Left kidney (tissue), 2 donors: ENCODE results near the gene TOPBP1. TPM values are rescaled to one million over a fixed set of nuclear protein-coding genes. Genes with fewer than 3 reads are reported as not detected.
"Not testable (repeated sequence)": the region's sequence is repeated elsewhere in the genome, so short reads cannot be mapped to it uniquely, and the experiment has no call there.

Experiments
- DNase-seq: peaks from one replicate; pipeline ENCODE4 v3.0.0-alpha.2; 2013
- polyA plus RNA-seq: library from polyadenylated mRNA; unstranded; fragments of 120-200 nt; gene quantifications from one replicate; pipeline ENCODE4 v1.2.1, GENCODE V29; 2013; ENCODE audit not compliant: insufficient read length

The TOPBP1 gene
- polyA plus RNA-seq, 1 donor, result 55.2 TPM

DNA sequence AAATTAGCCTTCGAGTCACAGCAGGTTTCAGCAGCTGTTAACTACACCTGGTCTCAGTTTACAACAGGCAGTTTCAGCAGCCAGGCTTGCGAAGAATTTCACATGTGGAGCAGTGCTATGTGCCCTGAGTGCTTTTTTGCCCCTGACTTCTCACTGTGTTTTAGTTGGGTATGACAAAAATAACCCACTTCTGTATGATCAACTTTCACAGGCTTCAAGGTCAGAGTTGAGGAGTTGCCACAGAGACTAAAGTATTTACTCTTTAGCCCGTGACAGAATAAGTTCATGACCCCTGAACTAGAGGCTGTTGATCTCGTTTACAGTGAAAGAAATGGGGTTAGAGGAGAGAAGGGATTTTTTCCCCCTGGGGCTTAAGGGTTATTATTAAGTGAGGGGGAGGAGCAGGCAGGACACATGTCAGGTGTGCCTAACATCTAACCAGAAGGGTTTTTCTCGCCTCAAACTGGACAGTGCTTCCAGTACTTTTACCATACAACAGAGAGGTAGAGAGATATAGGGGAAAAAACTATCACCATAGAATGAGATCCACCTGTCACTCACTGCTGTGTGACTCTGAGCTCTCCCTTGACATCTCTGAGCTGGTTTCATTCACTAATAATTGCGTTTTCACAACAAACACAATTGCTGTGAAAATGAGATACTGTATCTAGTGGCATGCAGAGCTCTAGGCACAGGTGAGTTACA, 14.0 kb upstream of the TOPBP1 start:
- no peak for DNase-seq

DNA sequence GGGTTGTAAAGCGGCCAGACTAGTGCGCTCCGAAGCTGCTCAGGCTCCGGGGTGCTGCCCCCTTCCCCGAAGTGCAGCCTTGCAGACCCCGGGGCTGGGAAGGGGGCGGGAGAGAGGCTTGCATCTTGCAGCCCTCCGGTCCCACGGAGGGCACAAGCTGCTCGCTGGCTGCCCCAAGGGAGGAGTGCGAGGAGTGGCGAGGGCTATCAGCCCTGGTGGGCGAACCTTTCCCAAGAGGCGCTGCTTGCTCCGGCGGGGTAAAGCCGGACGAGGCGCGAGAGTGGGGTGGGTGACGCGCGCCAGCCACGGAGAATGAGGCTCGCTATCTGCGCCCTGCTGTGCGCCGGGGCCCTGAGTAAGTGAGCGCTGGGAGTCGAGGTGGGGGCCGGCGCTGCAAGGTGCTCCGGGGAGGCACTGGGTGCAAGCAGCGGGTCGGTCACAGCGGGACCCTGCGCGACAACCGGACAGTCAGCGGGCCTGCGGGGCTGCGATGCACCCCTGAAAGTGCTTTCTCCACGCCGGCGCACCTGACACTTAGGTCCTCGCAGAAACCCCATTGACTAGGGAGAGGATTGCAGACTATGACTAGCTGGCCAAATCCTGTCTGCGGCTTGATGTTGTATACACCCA, 12.7 kb upstream of the TOPBP1 start:
- DNase-seq, result no peak

DNA sequence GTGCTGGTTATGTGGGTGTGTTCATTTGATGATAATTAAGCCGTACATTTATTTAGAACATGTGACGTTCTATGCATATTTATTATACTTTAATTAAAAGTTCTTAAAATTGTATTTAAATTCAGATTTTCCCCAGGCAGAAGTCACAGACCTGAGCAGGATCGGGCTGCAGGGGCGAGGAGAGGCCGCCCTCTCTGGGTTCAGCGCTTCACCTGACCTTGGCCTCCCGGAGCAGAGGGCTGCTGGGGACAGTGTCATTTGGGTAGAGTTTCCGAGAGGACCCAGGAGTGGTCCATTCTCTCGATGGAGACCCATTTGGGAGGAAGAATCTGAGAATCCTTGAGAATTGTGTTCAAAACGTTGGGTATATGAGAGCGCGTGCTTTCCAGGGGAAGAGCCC, 12.0 kb upstream of the TOPBP1 start:
- no peak for DNase-seq

DNA sequence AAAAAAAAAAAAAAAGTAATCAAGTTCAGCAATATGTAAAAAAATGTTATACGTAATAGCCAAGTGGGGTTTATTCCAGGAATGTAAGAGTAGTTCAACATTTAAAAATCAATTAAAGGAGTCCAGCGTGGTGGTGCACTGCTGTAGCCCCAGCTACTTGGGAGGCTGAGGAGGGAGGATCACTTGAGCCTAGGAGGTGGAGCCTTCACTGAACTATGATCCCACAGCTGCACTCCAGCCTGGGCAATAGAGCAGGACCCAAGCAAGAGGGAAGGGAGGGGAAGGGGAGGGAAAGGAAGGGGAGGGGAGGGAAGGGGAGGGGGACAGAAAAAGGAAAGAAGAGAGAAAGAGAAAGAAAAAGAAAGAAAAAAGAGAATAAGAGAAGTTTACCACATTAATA, 10.7 kb upstream of the TOPBP1 start:
- DNase-seq, result no peak

DNA sequence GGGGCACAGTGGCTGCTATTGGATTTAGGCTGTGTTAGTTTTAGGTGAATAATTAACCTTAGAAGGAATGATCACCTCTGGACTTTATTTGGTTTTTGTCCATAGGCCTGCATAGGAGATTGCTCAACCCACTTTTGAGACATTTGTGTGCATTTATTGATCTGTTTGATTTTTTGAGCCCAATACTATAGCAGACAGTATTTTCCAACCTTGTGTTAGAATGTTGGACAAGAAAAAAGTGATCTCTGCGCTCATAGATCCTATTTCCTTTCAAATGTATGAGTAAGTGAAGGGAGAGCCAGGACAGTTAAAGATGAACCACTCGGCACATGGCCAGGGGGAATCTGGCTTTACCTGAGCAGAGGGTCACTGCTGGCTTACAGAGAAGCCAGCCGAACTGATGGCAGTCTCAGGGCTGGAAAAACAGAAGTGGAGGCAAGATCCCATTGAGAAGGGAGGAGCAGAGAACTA, 8.8 kb upstream of the TOPBP1 start:
- DNase-seq, result no peak

DNA sequence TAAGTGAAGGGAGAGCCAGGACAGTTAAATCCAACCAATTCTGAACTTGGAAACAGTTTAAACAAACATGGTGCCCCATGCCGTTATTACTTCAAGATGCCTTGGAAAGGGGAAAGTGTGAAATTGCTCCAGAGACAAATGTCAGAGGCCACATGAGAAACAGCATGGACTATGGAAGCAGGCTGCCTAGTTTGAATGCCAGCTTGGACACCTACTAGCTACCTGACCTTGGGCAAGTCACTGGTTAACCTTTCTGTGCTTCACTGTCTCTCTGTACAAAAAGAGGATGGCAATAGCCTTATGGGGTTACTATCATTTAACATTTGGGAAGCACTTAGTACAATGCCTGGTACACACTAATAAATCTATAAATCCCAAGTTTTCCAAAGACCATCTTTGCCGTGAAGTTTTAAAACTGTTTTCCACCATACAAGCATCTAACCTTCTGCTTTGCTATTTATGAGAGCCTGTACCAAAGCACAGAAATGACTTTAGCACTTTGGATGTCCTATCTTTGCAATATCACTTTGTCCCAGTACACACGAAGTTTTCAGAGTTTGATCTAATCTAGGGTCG, 8.3 kb upstream of the TOPBP1 start:
- no peak for DNase-seq

DNA sequence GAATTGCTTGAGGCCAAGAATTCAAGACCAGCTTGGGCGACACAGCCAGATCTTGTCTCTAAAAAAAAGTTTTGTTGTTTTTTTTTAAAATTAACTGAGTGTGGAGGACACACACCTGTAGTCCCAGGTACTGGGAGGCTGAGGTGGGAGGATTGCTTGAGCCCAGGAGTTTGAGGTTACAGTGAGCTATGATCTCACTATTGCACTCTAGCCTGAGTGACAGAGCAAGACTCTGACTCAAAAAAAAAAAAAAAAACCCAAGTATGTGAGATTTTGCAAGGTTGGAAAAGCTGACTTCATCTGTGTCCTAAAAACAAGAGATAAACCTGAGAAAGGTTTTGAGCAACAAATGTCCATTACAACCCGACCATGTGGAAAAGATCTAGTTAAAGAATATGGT, 5.4 kb upstream of the TOPBP1 start:
- no peak for DNase-seq

DNA sequence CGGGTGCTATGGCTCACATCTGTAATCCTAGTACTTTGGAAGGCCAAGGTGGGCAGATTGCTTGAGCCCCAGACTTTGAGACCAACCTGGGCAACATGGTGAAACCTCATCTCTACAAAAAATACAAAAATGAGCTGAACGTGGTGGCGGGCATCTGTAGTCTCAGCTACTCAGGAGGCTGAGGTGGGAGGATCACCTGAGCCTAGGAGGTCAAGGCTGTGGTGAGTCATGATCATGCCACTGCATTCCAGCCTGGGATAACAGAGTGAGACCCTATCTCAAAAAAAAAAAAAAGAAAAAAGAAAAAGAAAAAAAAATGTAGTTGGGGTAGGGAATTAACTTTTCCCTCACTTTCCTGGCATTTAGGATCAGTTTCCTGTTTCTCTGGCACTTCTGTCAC, 3.4 kb upstream of the TOPBP1 start:
- DNase-seq, result not testable (repeated sequence)

DNA sequence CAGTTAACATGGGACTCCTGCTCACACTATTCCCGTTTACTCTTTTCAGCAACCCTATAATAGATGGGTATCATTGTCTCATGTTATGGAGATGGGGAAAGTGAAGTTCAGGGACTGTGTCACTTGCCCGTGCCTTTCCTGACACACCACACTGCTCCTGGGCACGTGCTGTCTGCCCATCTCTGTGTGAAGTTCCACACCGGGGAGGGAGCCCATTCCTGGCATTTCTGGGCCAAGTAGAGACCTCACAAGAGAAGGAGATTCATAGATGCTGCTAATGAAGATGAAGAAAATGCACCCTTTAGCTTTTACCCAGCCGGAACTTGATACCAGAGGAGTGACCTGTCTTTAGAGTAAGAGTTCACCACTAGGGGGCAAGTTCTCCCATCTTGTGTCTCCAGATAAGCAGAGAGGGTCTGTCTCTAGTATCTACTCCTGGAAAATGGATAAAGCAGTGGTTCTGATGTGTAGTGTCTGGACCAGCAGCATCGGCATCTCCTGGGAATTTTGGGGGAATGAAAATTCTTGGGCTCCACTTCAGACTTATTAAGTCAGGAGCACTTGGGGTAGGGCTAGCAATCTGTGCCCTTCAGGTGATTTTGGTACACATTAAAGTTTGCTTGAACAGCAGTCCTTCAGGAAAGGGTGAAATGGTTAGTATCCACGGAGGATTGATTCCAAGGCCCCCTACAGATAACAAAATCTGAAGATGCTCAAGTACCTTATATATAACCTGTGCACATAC, 2.0 kb upstream of the TOPBP1 start:
- DNase-seq, result peak; percentile 65

DNA sequence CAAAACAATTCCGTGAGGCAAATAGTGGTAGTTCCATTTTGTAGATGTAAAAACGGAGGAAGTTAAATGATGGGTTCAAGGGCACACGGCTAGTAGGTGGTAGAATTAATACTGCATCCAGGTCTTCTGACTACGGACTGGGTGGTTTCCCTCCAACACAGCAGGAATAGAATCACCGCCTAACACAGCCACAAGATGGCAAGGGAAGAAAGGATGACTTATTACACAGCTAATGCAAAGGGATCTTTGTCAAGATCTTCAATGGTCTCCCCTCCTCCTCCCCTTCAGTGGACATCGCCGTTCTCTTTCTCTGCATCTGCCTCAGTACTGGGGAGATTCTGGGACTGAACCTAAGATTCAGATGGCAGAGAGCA, 524 bp upstream of the TOPBP1 start:
- peak; percentile 21 for DNase-seq

DNA sequence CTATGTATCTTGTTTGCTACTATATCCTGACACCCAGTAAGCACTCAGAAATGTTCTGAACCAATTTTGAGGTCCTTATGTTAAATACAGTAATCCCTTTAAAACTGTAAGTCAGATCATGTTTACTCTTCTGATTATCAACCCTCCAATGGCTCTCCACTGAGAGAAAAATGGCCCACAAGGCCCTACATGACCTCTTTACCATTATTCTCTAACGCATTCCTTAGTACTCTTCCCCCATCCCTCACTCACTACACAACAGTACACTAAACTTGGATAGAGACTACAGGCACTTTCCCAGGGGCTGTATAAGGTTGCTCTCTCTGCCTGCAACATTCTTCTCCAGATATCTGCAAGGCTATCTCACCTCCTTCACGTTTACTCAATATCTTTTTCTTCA, 1.9 kb downstream of the TOPBP1 start:
- no peak for DNase-seq

DNA sequence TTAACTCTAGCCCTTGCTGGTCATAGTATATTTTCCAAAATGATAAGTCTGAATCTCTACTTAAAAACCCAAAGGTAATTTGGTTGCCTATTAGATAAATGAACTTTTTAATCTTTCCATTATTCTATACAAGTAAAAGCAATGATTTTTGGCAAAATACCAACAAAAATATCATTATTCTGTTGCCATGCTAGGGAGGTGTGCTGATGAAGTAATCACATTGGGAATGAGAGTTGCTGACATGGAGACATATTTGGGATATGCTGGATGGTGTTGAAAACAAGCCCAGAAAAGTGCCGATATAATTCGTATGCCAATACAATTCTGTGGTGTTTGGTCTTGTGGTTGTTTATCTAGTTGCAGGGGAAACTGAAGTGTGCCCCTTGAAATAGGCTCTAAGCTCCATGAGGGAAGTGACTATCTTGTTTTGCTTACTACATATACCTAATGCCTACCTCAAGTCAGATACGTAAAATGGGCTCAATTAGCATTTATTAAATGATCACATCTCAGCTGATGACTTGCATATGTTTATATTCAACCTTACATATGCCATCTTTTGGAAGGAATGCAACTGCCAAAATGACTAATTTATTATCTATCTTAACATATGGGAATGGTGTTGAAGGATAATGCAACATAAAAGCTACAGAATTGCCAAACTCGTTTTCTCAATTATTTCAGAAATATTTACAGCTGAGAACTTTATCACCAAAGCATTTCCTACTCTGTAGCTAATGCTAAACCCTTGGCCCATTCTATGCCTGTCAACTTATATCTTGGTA, 5.8 kb downstream of the TOPBP1 start:
- DNase-seq, result no peak

DNA sequence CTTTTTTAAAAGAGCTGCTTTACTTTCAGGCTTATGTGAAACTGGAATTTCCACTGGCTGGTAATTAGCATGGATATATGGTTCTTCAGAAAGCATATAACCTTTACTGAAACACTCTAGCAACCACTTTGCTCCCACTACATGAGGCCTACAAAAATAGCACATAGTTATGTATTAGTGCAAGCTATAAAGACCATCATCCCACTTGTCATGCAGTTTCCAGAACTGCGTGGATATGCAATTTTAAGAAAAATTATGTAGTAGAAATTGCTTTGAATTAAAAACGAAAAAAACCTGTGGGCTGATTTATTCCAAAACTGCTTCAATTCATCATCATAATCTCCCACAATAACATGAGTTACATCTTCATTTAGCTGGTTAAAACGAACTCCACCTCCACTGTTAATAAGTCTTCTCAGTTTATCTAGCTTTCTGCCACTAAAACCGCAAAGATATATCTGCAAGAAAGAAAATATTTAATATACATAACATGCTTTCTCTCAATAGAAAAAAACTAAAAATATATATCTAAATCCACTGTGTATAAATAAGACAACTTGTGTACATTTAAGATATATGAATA, 12.2 kb downstream of the TOPBP1 start:
- no peak for DNase-seq

DNA sequence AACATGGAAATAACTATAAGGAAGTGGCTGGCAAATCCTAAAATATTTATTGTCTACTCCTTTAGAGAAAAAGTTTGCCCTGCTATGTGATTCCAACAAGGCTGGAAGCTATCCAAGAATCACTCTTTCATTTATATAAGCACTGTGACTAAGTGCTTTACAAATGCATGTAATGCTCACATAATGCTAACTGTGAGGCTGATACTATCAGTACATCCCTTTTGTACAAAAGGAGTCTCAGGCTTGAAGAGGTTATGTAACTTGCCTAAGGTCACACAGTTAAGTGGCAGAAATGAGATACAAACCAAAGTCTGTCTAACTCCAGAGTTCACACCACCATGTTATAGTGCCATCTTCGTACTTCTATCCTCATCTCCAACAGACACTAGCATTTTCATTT, 17.0 kb downstream of the TOPBP1 start:
- DNase-seq, result no peak

DNA sequence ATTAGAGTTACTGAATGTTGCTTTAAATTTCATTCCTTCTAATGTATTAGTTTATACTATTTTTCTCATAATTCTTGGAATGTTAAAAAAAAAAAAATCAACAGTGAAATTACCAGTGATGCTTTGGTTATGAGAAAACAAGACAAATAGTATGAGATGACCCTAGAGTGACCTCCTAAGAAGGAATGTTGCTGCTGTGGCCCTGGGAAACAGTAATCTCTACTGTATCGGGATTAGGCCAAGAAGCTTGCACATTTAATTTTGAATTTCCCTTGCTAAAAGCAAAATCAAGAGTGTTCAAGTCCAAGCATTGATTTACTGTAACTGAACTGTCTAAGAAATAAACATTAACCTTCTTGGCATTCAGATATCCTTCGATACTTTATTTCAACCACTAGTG, 18.1 kb downstream of the TOPBP1 start:
- DNase-seq, result no peak

DNA sequence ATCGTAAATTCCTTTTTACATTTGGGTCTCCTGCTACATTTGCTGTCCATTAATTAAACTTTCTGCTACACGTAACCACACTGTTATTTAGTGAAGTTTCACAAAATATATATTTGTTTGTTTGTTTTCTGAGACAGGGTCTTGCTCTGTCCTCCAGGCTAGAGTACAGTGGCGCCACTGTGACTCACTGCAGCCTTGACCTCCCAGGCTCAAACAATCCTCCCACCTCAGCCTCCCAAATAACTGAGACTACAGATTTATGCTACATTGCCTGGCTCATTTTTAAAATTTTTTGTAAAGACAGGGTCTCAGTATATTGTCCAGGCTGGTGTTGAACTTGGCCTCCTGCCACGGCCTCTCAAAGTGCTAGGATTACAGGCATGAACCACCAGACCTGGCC, 20.5 kb downstream of the TOPBP1 start:
- no peak for DNase-seq

DNA sequence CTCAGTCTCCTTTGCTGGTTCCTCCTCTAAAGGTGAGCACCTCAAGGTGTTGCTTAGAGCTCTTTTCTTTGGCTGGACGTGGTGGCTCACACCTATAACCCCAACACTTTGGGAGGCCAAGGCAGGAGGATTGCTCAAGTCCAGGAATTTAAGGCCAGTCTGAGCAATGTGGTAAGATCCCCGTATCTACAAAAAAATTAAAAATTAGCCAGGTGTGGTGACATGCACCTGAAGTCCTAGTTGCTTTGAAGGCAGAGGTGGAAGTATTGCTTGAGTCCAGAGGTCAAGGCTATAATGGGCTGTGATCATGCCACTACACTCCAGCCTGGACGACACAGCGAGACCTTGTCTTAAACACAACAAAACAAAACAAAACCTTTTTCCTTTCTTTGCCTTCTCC, 28.3 kb downstream of the TOPBP1 start:
- DNase-seq, result no peak

DNA sequence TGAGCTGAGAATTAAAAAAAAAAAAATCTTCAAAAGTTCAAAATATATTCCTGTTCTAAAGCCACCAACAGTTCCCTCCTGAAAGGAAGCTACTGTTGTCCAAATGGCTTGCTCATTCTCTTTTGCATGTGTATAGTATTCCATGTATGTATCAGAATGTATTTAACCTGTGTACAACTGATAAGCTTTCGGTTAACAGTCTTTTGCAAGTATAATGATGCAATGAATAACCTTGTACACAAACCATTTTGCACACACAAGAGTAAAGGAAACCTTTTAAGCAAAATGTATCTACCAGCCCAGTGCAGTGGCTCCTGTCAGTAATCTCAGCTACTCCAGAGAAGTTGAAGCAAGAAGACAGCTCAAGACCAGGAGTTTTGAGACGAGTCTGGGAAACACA, 32.6 kb downstream of the TOPBP1 start:
- no peak for DNase-seq

DNA sequence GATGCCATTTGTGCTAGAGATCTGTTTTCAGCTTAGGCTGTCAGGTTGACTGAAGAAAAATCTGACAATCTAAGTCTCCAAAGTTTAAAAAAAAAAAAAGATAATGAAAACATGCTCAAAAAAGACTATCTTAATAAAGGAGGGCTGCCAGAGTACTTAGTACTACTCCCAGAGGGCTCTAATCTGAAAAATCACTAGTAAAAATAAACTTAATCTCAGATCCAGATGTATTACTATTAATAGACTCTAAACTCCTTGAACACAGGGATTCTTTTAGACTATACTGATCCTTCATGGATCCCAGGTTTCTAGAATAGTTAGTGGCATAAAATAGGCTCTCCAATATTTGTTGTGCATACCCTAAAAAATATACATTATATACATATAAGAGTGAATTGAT, 34.0 kb downstream of the TOPBP1 start:
- DNase-seq, result no peak

DNA sequence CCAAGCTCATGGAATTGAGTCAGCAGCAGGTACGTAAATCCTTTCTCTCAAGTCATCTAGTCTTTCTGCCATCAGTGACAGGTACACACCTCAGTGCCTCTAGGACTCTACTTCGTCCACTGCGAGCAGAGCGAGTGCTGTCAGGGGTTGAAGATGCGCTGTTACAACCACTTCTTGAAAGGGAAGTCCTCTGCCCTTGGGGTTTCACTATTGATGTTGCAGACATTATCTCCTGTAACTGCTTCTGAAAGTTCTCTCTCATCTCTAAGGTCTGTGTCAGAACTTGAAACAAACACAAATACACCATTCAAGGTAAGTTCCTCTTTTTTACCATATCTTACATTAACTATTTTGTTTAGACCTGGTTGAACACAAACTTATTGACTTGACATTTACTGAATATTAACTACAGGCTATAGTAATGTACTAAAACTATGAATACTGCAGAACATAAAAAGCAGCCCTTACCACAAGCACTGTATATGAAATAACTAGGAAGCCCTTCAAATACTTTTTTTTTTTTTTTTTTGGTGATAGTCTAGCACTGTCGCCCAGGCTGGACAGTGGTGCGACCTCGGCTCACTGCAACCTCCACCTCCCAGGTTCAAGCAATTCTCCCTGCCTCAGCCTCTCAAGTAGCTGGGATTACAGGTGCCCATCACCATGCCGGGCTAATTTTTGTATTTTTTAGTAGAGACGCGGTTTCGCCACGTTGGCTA, 41.5 kb downstream of the TOPBP1 start:
- no peak for DNase-seq

DNA sequence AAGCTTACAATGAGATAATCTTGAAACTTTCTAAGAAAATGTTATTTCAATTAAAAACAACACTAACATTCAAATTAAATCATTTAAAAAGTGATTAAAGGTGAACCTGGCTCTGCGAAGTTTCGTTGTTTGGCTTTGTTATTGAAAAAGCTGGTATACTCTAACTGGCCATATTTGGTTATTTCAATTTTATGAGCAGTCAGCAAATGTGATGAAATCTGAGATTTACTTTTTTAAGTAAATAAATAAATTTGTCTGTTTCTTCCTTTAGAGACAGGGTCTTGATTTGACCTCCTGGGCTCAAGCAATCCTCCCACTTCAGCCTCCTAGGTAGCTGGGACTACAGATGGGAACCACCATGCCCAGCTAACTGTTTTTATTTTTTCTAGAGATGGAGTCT, 50.2 kb downstream of the TOPBP1 start:
- no peak for DNase-seq
